ENCODE data around the gene SIGLECL1. TPM values are rescaled to one million over a fixed set of nuclear protein-coding genes. Genes with fewer than 3 reads are reported as not detected.

Gene SIGLECL1
- total and polyA plus RNA-seq, 7 donors, result not detected

DNA sequence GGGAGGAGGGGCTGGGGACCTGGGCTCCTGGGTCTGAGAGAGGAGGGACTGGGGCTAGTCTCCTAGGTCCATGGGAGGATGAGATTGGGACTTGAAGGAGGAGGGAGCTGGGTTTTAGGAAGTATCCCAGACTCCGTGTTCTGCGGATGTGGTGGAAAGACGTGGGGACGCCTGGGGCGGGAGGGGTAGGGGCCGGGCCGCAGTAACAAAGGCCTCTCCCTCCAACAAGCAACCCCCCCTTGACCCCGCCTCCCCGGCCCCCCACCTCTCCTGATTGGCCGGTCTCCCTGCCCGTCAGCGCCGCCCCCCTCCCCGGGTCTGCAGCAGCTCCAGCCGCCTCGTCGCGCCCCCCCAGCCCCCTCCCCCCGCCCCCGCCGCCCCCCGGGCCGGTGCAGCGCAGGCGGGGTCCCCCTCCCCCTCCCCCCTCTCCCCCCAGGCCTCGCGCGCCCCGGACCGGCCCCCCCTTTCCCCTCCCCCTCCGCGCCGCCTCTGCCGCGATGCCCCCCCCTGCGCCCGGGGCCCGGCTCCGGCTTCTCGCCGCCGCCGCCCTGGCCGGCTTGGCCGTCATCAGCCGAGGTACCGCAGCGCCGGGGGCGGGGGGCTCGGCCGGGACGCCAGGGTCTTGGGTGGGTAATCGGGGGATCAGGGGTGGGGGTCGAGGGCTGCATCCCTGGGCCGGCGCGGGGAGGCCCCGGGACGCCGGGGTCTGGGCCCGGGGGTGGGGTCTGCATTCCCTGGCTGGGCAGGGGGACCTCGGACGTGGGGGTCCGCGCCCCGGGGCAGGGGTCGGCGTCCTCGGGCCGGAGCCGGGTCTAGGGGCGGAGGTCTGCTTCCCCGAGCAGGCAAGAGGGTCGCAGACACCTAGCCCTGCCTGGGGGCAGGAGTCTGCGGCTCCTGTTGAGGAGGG lies 60.7 kb downstream of the SIGLECL1 start, which contains the start of gene IGLON5:
IGLON5 (plus strand) TSS at position 294 of the 907 bp plus-strand sequence; CDS start at position 498, 204 bp downstream.
- no peak for ATAC-seq
- H3K36me3 ChIP-seq (ENCODE audit: insufficient read depth in 1 of 2, low read depth in 1 of 2), result no peaks in the 10 kb centered on the region
- H3K4me3 ChIP-seq, result no peak within 1 kb of the TSS
- peaks cover 6% of the 10 kb centered on the region for H3K9me3 ChIP-seq
- 2 to 7% (median 2%) methylated on average over 17 to 60 of the region's 76 CpGs for WGBS, 3 donors
- intact Hi-C loops (cut with DNase I), result no loop called here
- H3K27ac ChIP-seq, result no peak within 1 kb of the TSS
- H3K4me1 ChIP-seq, result no peaks in the 10 kb centered on the region
- peaks cover 0 to 46% (median 3%) of the 10 kb centered on the region in 3 donors for H3K27me3 ChIP-seq (ENCODE audit: insufficient read depth in 3 of 3, low read length in 2 of 3)
- DNase-seq, result no peak
- TF ChIP-seq, protein P1, sequence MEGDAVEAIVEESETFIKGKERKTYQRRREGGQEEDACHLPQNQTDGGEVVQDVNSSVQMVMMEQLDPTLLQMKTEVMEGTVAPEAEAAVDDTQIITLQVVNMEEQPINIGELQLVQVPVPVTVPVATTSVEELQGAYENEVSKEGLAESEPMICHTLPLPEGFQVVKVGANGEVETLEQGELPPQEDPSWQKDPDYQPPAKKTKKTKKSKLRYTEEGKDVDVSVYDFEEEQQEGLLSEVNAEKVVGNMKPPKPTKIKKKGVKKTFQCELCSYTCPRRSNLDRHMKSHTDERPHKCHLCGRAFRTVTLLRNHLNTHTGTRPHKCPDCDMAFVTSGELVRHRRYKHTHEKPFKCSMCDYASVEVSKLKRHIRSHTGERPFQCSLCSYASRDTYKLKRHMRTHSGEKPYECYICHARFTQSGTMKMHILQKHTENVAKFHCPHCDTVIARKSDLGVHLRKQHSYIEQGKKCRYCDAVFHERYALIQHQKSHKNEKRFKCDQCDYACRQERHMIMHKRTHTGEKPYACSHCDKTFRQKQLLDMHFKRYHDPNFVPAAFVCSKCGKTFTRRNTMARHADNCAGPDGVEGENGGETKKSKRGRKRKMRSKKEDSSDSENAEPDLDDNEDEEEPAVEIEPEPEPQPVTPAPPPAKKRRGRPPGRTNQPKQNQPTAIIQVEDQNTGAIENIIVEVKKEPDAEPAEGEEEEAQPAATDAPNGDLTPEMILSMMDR (IDR thresholded peaks at IDR 0.05), result no peak

DNA sequence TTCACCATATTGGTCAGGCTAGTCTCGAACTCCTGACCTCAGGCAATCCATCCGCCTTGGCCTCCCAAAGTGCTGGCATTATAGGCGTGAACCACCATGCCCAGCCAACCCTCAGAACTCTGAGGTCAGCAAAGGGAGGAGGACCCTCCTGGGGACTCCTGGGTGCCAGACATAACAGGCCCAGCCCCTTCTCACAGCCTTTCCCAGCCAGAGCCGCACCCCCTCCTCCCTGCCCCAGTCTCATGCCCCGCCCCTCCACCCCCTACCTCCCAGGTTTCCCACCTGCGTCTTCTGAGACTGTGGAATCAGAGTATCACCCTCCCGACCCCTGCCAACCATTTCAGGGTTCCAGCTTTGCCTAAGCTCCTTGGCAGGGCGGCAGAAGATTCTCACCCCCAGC lies 65.8 kb downstream of the SIGLECL1 start:
- intact Hi-C loops (cut with DNase I), result no loop called here
- Histone ChIP-seq H3K9me3 (no peaks in the 10 kb centered on the region), H3K36me3 (ENCODE audit: insufficient read depth in 1 of 2, low read depth in 1 of 2) (no peaks in the 10 kb centered on the region), H3K4me1 (no peaks in the 10 kb centered on the region), H3K27me3 (ENCODE audit: insufficient read depth in 3 of 3, low read length in 2 of 3) (peaks cover 0 to 29% (median 3%) of the 10 kb centered on the region in 3 donors), H3K4me3 (no peak overlapping the region), H3K27ac (no peak overlapping the region)
- WGBS, 3 donors, result 62 to 70% (median 62%) methylated on average over 7 to 8 of the region's 8 CpGs
- no peak for DNase-seq
- ATAC-seq, result no peak
- TF ChIP-seq, protein P1 (IDR thresholded peaks at IDR 0.05), result no peak

DNA sequence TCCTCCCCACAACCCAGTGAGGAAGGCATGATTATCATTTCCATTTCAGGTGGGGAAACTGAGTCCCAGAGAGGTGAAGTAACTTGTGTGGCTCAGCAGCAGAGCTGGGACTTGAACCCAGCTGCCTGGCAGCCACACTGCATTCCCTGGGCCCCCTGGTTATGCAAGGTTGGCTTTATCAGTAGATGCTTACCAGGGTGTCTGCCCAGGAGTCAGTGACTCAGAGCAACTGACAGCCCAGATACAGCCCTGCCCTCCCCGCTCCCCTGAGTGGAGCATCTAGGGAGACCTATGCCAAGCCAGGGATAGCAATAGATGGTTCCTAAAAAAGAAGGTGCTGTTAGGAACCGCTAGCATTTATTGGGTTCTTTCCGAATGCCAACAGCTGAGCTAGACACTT lies 66.5 kb downstream of the SIGLECL1 start:
- WGBS, 3 donors, result 82 to 89% (median 84%) methylated on average over 3 of the region's 3 CpGs
- no peak for ATAC-seq
- Histone ChIP-seq H3K27ac (no peak overlapping the region), H3K27me3 (ENCODE audit: insufficient read depth in 3 of 3, low read length in 2 of 3) (peaks cover 0 to 23% (median under 1%) of the 10 kb centered on the region in 3 donors), H3K4me3 (no peak overlapping the region), H3K36me3 (ENCODE audit: insufficient read depth in 1 of 2, low read depth in 1 of 2) (no peaks in the 10 kb centered on the region), H3K4me1 (no peaks in the 10 kb centered on the region), H3K9me3 (no peaks in the 10 kb centered on the region)
- DNase-seq, result no peak
- intact Hi-C loops (cut with DNase I), result no loop called here
- TF ChIP-seq, protein P1 (IDR thresholded peaks at IDR 0.05), result no peak

DNA sequence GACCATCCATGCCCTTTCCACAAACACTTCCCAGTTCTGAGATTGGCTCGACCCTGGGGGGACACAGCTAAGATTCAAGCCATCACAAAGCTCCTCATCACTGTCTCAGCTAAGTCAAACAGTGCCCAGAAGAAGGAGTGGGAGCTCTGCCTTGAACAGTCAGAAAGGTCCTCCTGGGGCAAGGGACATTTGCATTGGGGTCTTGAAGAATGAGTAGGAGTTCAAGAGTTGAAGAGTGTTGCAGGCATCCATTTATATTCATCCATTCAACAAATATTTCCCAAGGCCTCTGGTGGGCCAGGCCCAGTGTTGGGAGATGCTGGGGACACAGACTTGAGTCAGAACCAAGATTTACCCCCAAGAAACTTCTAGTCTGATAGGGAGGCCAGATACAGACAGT lies 67.1 kb downstream of the SIGLECL1 start:
- ATAC-seq (no peak), DNase-seq (no peak)
- Histone ChIP-seq H3K9me3 (no peaks in the 10 kb centered on the region), H3K27me3 (ENCODE audit: insufficient read depth in 3 of 3, low read length in 2 of 3) (peaks cover 0 to 17% (median 3%) of the 10 kb centered on the region in 3 donors), H3K4me1 (no peaks in the 10 kb centered on the region), H3K36me3 (ENCODE audit: insufficient read depth in 1 of 2, low read depth in 1 of 2) (no peaks in the 10 kb centered on the region), H3K4me3 (no peak overlapping the region), H3K27ac (no peak overlapping the region)
- TF ChIP-seq, protein P1 (IDR thresholded peaks at IDR 0.05), result no peak
- intact Hi-C loops (cut with DNase I), result no loop called here
- 48 to 61% (median 52%) methylated on average over 1 of the region's 1 CpG for WGBS, 3 donors

Other genes with a start within 250 kb of the SIGLECL1 start
- not detected for gene KLK8, start 249.5 kb upstream of the SIGLECL1 start, total RNA-seq
- gene KLK8, start 249.5 kb upstream of the SIGLECL1 start, polyA plus RNA-seq, result under 1 TPM in 2 of 3 donors, not detected in 1; 0.09 to 0.76 TPM
- not detected for gene KLK10, start 231.4 kb upstream of the SIGLECL1 start, total RNA-seq
- gene KLK10, start 231.4 kb upstream of the SIGLECL1 start, polyA plus RNA-seq, result under 1 TPM; 0.04 to 0.16 (median 0.04) TPM
- under 1 TPM in 3 of 4 donors, not detected in 1; 0.19 to 0.52 (median 0.24) TPM for gene KLK11, start 224.5 kb upstream of the SIGLECL1 start, total RNA-seq
- under 1 TPM; 0.13 to 0.20 (median 0.17) TPM for gene KLK11, start 224.5 kb upstream of the SIGLECL1 start, polyA plus RNA-seq
- gene KLK12, start 216.1 kb upstream of the SIGLECL1 start, total RNA-seq, result not detected
- gene KLK12, start 216.1 kb upstream of the SIGLECL1 start, polyA plus RNA-seq, result not detected
- not detected for gene KLK13, start 186.0 kb upstream of the SIGLECL1 start, total RNA-seq
- under 1 TPM in 1 of 3 donors, not detected in 2; 0.18 TPM for gene KLK13, start 186.0 kb upstream of the SIGLECL1 start, polyA plus RNA-seq
- not detected for gene KLK14, start 168.2 kb upstream of the SIGLECL1 start, total RNA-seq
- under 1 TPM in 1 of 3 donors, not detected in 2; 0.20 TPM for gene KLK14, start 168.2 kb upstream of the SIGLECL1 start, polyA plus RNA-seq
- 1 to 10 TPM; 4.9 to 9.1 (median 6.0) TPM for gene CTU1, start 142.7 kb upstream of the SIGLECL1 start, total RNA-seq
- gene CTU1, start 142.7 kb upstream of the SIGLECL1 start, polyA plus RNA-seq, result 1 to 10 TPM; 1.4 to 7.5 (median 2.1) TPM
- 1 to 10 TPM in 3 of 4 donors, under 1 TPM in 1; 0.73 to 2.2 (median 1.8) TPM for gene SIGLEC9, start 126.2 kb upstream of the SIGLECL1 start, total RNA-seq
- gene SIGLEC9, start 126.2 kb upstream of the SIGLECL1 start, polyA plus RNA-seq, result under 1 TPM; 0.24 to 0.69 (median 0.25) TPM
- under 1 TPM; 0.38 to 0.82 (median 0.50) TPM for gene SIGLEC7, start 108.8 kb upstream of the SIGLECL1 start, total RNA-seq
- gene SIGLEC7, start 108.8 kb upstream of the SIGLECL1 start, polyA plus RNA-seq, result under 1 TPM in 2 of 3 donors, not detected in 1; 0.08 to 0.60 TPM
- gene CD33, start 26.0 kb upstream of the SIGLECL1 start, total RNA-seq, result 1 to 10 TPM; 2.0 to 3.1 (median 2.3) TPM
- 1 to 10 TPM in 1 of 3 donors, under 1 TPM in 2; 0.24 to 1.3 (median 0.75) TPM for gene CD33, start 26.0 kb upstream of the SIGLECL1 start, polyA plus RNA-seq
- gene IGLON5, start 60.6 kb downstream of the SIGLECL1 start, total RNA-seq, result under 1 TPM in 1 of 4 donors, not detected in 3; 0.10 TPM
- gene IGLON5, start 60.6 kb downstream of the SIGLECL1 start, polyA plus RNA-seq, result under 1 TPM in 1 of 3 donors, not detected in 2; 0.03 TPM
- gene VSIG10L, start 91.1 kb downstream of the SIGLECL1 start, total RNA-seq, result 1 to 10 TPM in 1 of 4 donors, under 1 TPM in 3; 0.42 to 1.1 (median 0.63) TPM
- gene VSIG10L, start 91.1 kb downstream of the SIGLECL1 start, polyA plus RNA-seq, result 1 to 10 TPM in 2 of 3 donors, under 1 TPM in 1; 0.35 to 2.3 (median 1.5) TPM
- gene ETFB, start 115.3 kb downstream of the SIGLECL1 start, total RNA-seq, result 100 to 1,000 TPM in 3 of 4 donors, 10 to 100 TPM in 1; 91.8 to 172 (median 141) TPM
- gene ETFB, start 115.3 kb downstream of the SIGLECL1 start, polyA plus RNA-seq, result 100 to 1,000 TPM; 130 to 170 (median 165) TPM
- gene CLDND2, start 117.9 kb downstream of the SIGLECL1 start, total RNA-seq, result 1 to 10 TPM in 1 of 4 donors, under 1 TPM in 2, not detected in 1; 0.85 to 1.8 (median 0.88) TPM
- under 1 TPM in 2 of 3 donors, not detected in 1; 0.30 to 0.39 TPM for gene CLDND2, start 117.9 kb downstream of the SIGLECL1 start, polyA plus RNA-seq
- gene NKG7, start 121.6 kb downstream of the SIGLECL1 start, total RNA-seq, result 1 to 10 TPM in 3 of 4 donors, under 1 TPM in 1; 0.62 to 2.9 (median 1.9) TPM
- 1 to 10 TPM in 1 of 3 donors, under 1 TPM in 2; 0.61 to 1.2 (median 0.68) TPM for gene NKG7, start 121.6 kb downstream of the SIGLECL1 start, polyA plus RNA-seq
- gene LIM2, start 136.9 kb downstream of the SIGLECL1 start, total RNA-seq, result not detected
- gene LIM2, start 136.9 kb downstream of the SIGLECL1 start, polyA plus RNA-seq, result not detected
- not detected for gene C19orf84, start 139.5 kb downstream of the SIGLECL1 start, total RNA-seq
- gene C19orf84, start 139.5 kb downstream of the SIGLECL1 start, polyA plus RNA-seq, result not detected
- 1 to 10 TPM in 1 of 4 donors, under 1 TPM in 3; 0.64 to 1.1 (median 0.79) TPM for gene SIGLEC10, start 166.6 kb downstream of the SIGLECL1 start, total RNA-seq
- under 1 TPM; 0.09 to 0.98 (median 0.11) TPM for gene SIGLEC10, start 166.6 kb downstream of the SIGLECL1 start, polyA plus RNA-seq
- gene SIGLEC8, start 207.4 kb downstream of the SIGLECL1 start, total RNA-seq, result under 1 TPM in 2 of 4 donors, not detected in 2; 0.13 to 0.14 TPM
- gene SIGLEC8, start 207.4 kb downstream of the SIGLECL1 start, polyA plus RNA-seq, result under 1 TPM in 2 of 3 donors, not detected in 1; 0.03 to 0.09 TPM
- gene CEACAM18, start 227.5 kb downstream of the SIGLECL1 start, total RNA-seq, result not detected
- gene CEACAM18, start 227.5 kb downstream of the SIGLECL1 start, polyA plus RNA-seq, result not detected

Measured in psoas muscle (tissue), 8 donors.